ENCODE measurements around the gene ATG7.

DNA sequence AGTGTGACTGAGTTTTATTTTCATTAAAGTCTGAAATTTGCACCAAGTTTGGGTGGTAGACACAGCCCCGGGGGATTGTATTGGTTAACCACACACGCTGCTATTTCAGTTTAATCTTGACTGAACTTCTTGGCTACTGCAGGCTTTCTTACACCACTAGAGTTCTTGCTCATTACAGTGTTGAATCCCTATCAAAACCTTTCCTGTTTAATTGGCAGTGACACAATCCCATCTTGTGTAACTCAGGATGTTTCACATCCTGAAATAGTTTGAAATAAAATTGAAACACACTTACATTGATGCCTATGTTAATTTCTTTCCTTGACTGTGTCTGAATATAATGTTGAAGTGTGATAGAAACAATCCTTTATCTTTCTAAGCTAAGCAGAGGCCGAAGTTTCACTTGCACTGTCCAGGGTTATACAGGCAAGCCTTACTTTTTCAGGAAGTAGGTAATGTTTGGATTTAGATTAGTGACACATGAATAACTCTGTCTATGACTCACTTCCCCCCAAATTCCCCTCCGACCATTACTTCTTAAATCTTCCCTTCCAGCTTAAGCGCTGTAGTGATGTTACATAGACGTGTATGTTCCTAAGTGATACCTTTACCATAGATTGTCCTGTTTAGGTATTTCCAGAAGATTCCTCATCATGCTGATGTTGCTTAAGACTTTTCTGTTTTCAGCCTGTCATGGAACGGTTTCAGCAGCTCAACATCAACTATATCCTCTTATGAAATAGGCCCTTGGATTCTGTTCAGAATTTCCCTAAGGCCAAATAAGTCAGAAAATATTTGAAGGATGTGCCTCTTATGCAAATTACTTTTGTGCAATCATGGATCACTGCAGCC is 16.8 kb downstream of the ATG7 start:
- TF ChIP-seq, protein P1, sequence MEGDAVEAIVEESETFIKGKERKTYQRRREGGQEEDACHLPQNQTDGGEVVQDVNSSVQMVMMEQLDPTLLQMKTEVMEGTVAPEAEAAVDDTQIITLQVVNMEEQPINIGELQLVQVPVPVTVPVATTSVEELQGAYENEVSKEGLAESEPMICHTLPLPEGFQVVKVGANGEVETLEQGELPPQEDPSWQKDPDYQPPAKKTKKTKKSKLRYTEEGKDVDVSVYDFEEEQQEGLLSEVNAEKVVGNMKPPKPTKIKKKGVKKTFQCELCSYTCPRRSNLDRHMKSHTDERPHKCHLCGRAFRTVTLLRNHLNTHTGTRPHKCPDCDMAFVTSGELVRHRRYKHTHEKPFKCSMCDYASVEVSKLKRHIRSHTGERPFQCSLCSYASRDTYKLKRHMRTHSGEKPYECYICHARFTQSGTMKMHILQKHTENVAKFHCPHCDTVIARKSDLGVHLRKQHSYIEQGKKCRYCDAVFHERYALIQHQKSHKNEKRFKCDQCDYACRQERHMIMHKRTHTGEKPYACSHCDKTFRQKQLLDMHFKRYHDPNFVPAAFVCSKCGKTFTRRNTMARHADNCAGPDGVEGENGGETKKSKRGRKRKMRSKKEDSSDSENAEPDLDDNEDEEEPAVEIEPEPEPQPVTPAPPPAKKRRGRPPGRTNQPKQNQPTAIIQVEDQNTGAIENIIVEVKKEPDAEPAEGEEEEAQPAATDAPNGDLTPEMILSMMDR (optimal IDR thresholded peaks at IDR 0.05 in 1 of 3, IDR thresholded peaks at IDR 0.05 in 1 of 3, conservative IDR thresholded peaks at IDR 0.05 in 1 of 3; ENCODE audit: extremely low read depth in 1 of 3, insufficient read depth in 2 of 3, low read length in 3 of 3), result no peak
- TF ChIP-seq EZH2 (IDR thresholded peaks at IDR 0.05; ENCODE audit: low read length), result no peak

Data from keratinocyte (primary cell).